Kidney glomerular epithelial cell (primary cell): ENCODE measurements around the gene C7orf57.
A peak's percentile ranks its signal among the peaks of the same experiment; 100 is the strongest.
"Not testable (repeated sequence)": the region's sequence is repeated elsewhere in the genome, so short reads cannot be mapped to it uniquely, and the experiment has no call there.

Experiments
- DNase-seq: peaks from one replicate; lab custom pipeline; 2025; lab: John Stamatoyannopoulos, UW

C7orf57 gene

DNA sequence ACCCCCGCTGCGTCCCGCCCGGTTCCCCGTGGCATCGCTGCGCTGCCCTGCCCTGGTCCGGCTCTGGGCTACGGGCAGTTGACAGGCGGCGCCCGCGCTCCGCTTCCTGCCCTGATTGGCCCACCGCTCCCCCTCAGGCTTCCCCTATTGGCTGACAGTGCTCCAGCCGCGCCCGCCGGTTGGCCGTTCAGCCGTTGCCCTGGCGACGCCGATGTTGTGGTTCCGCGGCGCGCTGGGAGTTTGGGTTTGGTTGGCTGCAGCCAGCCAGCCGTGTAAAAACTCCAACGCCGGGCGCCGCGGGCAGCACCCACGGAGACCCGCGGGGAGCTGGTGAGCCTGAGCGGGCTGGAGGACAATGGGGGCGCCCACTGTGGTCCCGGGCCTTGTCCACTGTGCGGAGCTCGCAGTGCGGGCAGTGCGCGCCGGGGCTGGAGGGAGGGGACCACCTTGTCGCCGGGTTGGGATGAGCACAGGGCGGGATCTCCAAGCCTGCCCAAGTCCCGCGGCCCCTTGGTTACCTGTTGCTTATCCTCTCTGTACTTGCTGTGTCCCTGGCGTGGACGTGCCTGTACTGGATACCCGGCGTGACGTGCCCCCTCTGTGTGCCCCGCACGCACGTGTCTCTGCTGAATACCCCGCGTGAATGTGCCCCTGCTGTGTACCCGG, at the start of gene C7orf57:
C7orf57 (plus strand) TSS at position 243 of the 666 bp plus-strand sequence. CDS start 766 bp downstream, outside the sequence.
- peak; percentile 82 for DNase-seq

DNA sequence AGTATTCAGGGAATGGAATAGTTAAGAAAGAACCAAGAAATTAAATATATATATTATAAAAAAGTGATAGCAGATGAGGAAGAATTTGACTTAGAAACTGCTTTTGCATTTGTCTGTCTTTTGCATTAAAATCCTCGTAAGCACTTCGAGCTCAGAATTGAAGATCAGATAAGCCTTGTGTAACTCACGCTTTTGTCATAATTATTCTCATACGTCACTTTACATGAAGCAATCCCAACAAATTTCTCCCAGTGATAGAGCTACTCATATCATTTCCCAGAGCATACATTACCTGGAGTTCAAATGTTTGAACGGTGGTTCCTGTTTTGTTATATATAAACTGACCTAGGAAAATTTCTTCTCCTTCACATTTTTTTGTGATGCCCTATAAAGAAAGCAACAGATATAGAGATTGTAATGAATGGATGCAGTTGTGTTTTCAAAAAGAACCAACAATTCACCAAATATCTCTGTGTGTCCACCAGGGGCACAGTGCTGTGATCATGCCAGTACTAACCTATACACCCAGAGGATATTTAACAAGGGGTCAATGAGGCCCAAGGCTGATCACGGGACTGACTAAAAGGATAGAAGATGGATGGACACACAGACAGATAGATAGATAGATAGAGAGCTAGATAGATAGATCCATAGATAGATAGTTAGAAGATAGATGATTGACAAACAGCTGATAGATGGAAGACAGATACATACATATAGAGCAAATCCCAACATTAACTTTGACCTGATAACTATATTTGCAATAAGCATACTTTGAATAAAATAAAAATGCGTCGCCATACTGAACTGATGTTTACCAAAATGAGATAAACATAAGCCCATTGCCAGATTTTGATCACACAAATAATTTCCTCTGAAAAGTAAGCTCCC, 46.6 kb upstream of the C7orf57 start:
- DNase-seq = no peak

DNA sequence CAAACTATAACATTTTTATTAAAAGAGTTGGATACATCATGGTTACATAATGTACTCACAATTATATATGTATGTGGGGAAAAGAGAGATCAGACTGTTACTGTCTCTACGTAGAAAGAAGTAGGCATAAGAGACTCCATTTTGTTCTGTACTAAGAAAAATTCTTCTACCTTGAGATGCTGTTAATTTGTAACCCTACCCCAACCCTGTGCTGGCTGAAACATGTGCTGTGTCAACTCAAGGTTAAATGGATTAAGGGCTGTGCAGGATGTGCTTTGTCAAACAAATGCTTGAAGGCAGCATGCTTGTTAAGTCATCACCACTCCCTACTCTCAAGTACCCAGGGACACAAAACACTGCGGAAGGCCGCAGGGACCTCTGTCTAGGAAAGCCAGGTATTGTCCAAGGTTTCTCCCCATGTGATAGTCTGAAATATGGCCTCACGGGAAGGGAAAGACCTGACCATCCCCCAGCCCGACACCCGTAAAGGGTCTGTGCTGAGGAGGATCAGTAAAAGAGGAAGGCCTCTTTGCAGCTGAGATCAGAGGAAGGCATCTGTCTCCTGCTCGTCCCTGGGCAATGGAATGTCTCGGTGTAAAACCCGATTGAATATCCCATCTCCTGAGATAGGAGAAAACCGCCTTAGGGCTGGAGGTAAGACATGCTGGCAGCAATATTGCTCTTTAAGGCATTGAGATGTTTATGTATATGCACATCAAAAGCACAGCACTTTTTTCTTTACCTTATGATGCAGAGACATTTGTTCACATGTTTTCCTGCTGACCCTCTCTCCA, 45.5 kb upstream of the C7orf57 start:
- DNase-seq = peak; percentile 14

DNA sequence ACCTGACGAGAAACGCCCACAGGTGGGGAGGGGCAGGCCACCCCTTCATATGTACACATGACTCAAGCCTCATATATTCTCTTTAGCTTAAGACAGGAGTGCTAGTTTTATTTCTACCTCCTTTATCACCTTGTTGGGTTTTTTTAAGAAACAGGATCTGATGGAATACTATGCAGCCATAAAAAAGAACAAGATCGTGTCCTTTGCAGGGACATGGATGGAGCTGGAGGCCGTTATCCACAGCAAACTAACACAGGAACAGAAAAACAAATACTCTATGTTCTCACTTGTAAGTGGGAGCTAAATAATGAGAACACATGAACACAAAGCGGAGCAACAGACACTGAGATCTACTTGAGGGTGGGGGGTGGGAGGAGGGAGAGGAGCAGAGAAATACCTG, 44.8 kb upstream of the C7orf57 start:
- DNase-seq = no peak

DNA sequence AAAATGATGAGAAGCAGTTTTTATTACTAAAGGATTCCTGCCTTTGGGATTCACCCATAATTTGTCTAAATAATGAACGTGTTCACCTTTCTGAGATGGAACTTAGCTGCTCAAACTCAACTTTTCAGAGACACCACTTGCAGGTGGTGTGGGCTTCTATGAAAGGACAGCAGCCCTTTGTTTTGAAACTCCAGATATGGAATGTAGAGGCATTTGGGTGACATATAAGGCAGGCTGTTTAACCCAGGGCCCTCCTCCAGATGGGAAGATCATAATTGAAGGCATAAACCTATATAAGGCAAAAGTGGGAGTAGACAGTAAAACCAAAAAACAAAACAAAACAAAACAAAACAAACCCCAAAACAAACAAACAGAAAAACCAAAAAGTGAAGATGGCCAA, 44.1 kb upstream of the C7orf57 start:
- no peak for DNase-seq

DNA sequence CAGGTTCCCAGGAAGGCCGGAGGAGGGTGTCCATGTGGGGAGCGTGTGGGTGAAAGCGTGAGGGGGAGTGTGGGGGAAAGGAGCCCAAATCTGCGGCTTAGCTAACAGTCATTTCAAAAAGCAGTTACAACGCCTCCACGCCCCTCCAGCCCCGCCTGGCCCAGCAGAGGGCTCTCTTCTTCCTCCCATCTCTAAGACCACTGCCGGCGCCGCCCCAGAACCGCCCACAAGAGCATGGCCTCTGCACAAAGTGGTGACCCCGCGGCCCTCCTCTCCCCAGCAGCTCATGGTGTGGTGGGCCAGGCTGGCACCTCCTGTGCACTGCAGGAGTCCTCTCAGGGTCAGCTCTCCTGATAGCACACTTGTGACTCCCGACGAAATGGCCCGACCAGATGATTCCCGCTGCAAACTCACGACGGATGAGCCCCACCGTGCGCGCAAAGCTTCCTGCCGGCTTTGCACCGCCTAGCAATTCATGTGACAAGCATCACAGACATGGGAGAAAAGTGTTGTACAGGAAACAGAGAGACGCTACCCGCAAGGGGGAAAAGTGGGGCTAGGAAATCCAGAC, 43.5 kb upstream of the C7orf57 start:
- peak; percentile 40 for DNase-seq

DNA sequence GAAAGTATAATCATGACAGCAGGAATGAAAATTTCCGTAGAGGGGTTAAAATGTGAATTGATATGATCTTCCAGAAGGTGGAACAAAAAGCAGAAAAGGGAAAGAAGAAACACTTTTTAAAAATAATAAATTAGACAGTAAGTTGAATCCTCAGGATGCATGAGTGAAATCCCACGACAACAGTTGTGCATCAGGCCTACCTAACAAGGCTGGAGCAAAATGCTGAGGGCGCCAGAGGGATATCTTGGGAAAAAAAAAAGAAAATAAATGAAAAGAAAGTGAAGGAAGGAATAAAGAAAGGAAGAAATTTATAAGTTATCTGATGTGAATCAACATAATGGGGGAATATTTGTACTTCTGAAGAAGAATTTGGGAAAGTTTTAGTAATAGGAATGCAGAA, 42.9 kb upstream of the C7orf57 start:
- no peak for DNase-seq

DNA sequence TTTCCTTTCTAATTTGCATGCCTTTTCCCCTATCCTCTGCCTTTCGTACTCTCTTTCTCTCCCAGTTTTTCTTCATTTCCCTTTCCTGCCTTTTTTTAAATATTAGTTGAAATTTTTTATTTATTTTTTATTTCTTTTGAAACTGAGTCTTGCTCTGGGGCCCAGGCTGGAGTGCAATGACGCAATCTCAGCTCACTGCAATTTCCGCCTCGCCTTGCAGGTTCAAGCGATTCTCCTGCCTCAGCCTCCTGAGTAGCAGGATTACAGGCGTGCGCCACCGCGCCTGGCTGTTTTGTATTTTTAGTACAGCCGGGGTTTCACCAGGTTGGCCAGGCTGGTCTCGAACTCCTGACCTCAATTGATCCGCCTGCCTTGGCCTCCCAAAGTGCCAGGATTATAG, 35.9 kb upstream of the C7orf57 start:
- DNase-seq = no peak

DNA sequence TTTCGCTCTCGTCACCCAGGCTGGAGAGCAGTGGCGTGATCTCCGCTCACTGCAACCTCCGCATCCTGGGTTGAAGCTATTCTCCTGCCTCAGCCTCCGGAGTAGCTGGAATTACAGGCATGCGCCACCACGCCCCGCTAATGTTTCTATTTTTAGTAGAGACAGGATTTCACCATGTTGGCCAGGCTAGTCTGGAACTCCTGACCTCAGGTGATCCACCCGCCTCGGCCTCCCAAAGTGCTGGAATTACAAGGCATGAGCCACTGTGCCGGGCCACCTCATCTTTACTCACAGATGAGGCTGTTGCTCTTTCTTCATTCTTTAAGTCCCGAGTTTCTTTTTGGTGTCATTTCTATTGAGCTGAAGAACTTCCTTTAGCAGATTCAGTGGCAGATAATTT, 35.2 kb upstream of the C7orf57 start:
- DNase-seq = not testable (repeated sequence)

DNA sequence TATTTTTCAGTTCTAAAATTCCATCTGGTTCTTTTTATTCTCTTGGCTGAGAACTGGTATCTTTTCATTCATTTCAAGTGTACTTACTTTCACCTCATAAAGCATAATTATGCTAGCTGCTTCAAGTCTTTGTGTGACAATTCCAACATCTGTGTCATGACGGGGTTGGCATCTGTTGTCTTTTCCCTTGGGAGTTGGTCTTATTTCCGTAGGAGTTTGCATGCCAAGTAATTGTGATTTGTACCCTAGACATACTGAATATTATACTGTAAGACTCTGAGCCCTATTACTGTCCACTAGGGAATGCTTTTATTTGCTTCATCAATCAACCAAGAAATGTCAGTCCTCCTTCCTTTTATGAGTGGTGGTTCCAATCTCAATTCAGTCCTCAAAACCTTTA, 31.3 kb upstream of the C7orf57 start:
- no peak for DNase-seq

DNA sequence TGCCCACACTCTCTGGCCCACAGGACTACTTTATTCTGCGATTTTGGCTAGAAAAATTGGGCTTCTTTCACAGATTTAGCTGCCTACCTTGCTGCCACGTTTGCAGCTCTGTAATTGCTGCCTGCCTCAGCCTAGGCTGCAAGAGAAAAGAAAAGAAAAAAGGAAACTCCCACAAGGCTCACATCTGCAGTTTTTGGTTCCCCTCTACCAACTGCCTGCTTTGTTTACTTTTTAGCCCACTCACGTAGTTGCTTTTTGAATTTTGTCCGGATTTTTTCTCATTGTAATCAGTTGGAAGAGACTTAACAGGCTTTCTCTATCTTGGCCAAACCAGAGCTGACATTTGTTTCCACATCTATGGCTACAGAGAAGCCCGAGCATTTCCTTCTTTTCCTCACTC, 30.7 kb upstream of the C7orf57 start:
- DNase-seq = no peak

DNA sequence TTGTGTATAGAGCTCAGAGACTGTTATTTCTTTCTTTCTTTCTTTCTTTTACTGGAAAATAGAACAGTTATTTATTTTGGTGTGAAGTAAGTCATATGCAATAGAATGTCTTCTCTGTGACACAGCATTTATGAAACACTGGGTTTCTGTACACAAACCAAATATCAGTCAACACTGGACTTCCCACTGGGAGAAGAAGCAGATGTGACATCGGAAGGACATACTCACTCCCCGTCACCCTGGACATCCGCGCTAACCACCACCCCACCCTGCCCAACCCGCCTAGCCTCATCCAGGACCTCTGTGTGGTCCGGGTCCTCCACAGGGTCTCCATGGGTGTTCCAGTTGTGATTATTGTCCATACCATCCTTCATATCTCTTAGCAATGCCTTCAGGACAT, 28.5 kb upstream of the C7orf57 start:
- no peak for DNase-seq

DNA sequence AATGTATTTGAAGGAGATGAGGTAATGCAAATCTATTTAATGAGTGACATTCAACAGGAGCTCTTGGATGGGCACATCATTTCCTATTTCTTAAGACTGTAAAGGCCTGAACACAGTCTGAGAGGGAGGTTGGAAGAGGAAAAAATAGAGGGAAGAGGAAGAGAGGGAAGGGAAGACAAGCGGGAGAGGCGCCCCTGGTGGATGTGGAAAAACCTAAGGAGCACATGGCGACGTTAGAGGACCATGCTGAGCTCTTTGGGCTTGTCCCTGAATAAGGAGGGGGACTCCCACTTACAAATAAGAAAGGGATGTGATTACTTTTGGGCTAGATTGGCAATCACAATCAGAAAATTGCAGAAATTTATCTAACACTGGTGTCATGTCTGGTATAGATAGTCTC, 26.1 kb upstream of the C7orf57 start:
- no peak for DNase-seq

DNA sequence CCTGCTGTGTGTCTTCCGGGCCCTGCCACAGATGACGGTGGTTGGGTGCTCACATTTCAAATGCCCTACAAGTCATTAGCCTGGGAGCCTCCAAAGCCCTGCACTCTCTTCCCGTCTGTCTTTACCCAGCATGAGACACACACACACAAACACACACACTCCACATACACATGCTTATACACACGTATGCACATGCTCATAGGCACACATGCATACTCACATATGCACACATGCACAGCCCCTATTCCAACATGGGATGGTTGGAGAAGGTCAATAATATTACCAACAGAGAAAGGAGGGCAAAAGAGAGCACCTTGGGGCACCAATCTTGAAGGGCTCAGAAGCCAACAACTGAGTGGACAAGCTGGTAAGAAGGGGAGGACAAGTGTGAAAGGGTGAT, 25.4 kb upstream of the C7orf57 start:
- DNase-seq = no peak

DNA sequence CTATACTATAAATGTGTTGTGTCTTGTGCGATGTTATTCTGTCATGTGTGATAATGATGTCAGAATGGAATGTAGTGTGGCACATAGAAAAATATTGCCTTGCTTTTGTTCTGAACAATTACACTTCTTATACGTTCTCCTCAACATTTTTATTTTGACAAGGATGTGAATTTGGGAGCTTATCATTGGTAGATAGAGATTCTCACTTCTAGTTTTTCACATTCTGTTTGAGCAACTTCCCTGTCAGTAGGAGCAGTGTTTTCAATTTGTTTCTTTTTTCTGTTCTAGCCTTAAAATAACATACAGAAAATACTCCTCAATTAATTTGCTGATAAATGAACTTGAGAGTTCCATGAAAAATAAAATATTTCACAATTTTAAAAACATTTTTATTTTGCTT, 24.0 kb upstream of the C7orf57 start:
- DNase-seq = no peak

DNA sequence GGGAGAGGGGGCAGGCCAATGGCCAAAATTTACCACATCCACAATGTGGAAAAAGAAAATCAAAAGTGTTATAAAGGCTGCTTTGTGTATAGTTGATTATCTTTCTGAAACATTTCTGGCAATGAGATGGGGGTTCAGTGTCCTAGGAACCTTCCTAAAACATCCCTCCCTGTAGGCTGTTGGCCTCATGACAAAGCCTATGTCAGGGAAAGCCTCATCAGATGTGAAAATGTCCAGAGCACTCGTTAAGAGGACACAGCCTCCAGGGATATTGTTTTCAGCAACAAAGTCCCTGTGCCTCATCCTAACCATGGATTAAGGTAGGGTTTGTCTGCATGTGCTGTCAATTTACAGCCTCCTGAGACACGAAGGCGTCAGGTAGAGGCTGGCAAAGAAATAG, 23.4 kb upstream of the C7orf57 start:
- DNase-seq = no peak

DNA sequence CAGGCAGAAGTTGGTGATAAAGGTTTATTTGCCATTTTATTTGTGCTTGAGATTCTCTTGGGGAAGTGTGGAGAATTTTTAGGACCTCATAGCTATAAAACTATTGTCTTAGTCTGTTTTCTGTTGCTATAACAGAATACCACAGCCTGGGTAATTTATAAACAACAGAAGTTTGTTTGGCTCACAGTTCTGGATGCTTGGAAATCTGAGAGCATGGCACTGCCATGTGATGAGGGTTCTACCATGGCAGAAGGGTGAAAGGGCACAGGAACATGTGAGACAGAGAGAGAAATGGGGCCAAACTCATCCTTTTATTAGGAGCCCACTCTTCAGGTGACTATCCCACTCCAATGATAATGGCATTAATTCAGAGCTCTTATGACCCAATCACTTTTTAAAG, 18.7 kb upstream of the C7orf57 start:
- DNase-seq = no peak

DNA sequence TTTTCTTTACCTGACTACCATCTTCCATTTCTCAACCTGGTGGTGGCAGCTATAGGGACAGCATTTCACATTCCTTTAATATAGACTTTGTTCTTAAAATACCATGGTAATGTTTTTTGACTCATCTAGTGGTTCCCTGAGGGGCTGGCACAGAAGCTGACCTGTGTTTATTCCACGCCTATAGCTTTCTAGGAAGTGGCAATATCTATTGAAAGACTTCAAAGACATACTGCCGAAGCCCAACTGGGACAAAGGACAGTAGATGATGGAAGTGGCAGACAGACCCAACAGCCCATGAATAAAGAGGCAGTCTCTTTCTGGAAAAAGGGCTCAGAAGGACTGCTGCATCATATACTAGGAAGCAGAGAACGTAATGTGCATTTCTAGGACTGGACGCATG, 17.7 kb upstream of the C7orf57 start:
- no peak for DNase-seq

DNA sequence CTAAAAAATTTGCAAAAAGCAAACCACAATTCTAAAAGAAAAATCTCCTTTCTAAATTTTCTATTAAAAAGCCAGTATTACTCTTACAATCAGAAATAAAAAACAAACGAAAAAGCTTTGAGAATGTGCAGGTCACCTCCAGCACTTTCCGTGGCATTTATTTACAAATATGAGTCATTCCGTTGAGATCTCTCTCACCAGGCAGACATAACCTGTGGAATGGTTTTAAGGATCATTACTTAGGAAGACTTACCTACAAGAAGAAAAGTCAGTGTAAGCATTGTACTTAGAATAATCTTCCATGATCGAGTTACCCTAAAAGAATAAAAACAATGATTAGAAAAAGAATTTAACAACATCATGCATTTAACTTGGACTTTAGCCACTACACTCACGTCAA, 9.7 kb upstream of the C7orf57 start:
- no peak for DNase-seq

DNA sequence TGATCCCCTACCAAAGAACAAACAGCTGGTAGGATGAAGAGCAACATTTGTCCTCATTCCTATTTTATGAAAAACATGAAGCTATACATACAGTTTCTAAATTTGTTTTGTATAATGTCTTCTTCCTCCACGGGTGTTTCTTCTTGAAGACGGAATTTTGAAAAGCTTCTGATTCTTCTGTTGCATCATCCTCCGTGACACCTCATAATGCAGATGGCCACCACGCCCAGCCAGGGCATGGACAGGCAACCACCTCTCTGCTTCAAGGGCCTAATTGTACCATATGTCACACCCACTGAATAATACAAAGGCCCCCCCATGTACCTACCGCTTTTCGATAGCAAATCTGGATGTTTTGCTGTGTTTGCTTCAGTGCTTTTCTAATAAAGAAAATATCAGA, 6.4 kb upstream of the C7orf57 start, which contains the start of gene SUN3:
SUN3 (minus strand) TSS at position 170 of the 400 bp plus-strand sequence; CDS start at position 1, 169 bp downstream.
- no peak for DNase-seq

DNA sequence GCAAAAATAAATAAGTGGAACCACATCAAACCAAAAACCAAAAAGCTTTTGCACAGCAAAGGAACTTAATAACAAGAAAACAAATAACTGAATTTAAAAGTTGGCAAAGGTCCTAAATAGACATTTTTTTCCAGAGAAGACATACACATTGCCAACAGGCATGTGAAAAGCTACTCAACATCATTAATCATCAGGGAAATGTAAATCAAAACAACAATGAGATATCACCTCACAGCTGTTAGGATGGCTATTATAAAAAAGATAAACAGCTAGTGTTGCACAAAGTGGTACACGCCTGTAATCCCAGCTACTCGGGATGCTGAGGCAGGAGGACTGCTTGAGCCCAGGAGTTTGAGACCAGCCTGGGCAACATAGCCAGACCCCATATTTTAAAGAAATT, 4.2 kb upstream of the C7orf57 start:
- DNase-seq = no peak

DNA sequence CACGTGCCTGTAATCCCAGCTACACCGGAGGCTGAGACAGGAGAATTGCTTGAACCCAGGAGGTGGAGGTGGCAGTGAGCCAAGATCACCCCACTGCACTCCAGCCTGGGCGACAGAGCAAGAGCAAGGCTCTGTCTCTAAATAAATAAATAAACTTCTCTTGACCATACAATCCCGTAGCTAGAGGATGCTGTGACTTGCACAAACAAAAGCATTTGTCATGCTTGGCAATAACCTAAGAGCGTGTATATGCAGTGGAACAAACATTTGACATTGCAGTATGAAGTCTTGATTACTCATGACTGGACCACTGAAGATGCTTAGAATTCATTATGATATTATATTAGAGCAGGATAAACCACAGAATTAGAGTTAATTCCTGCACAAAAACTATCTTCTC, 1.4 kb upstream of the C7orf57 start:
- DNase-seq = no peak
